K562 (cell line): ENCODE results near the gene IGF2R. TPM values are rescaled to one million over a fixed set of nuclear protein-coding genes. Genes with fewer than 3 reads are reported as not detected.
A peak's percentile ranks its signal among the peaks of the same experiment; 100 is the strongest.

ENCODE experiments used
- ARNT ChIP-seq, 2 experiments: fragments of 450-650 bp; IDR thresholded peaks; 2 replicates each; pipeline ENCODE4 v1.6.1; 2016; ENCODE audit warnings: mild to moderate bottlenecking in 1 of 2
- BACH1 ChIP-seq: fragments of 200-800 bp; sonication (Bioruptor generic); IDR thresholded peaks from 2 replicates; pipeline ENCODE4 v1.6.1; 2016; ENCODE audit warnings: missing genetic modification characterization, missing compliant biosample characterization
- CHD1 ChIP-seq: fragments of 200-600 bp; sonication (generic); IDR thresholded peaks from one replicate; pipeline ENCODE4 v1.6.1; 2012; ENCODE audit warnings: mild to moderate bottlenecking, moderate library complexity, low read length, inconsistent platforms
- CTBP1 ChIP-seq: fragments of 450-650 bp; IDR thresholded peaks from 2 replicates; pipeline ENCODE4 v1.6.1; 2016; ENCODE audit warnings: borderline replicate concordance
- FOXK2 ChIP-seq, 2 experiments: fragments of 450-650 bp; IDR thresholded peaks in 1 of 2; conservative IDR thresholded peaks in 1 of 2; 2 replicates each; pipeline ENCODE4 v1.6.1; 2016; ENCODE audit warnings: low read depth in 2 of 2, mild to moderate bottlenecking in 1 of 2
- HMG20A ChIP-seq: fragments of 450-650 bp; formaldehyde crosslinking; conservative IDR thresholded peaks from 2 replicates; pipeline ENCODE4 v1.4.0; 2020; ENCODE audit warnings: mild to moderate bottlenecking, mixed read lengths
- HNRNPH1 ChIP-seq: fragments of 200-400 bp; formaldehyde crosslinking; optimal IDR thresholded peaks from 2 replicates; pipeline ENCODE3; 2017; ENCODE audit warnings: low read depth, mild to moderate bottlenecking, low read length, moderate library complexity
- JUNB ChIP-seq: fragments of 450-650 bp; formaldehyde crosslinking; conservative IDR thresholded peaks from 2 replicates; pipeline ENCODE4 v1.4.0; 2020; ENCODE audit warnings: mild to moderate bottlenecking
- KDM1A ChIP-seq, 2 experiments: fragments of 450-650 bp; IDR thresholded peaks; 2 replicates each; pipeline ENCODE4 v1.6.1; 2016; ENCODE audit warnings: mild to moderate bottlenecking in 2 of 2
- MBD2 ChIP-seq: sonication (generic); IDR thresholded peaks from 2 replicates; pipeline ENCODE4 v1.6.1; 2016; ENCODE audit warnings: low read depth, borderline replicate concordance
- MTA2 ChIP-seq: fragments of 450-650 bp; IDR thresholded peaks from 2 replicates; pipeline ENCODE4 v1.6.1; 2016; ENCODE audit warnings: low read depth
- POLR2A ChIP-seq: fragments of 450-650 bp; conservative IDR thresholded peaks from 2 replicates; pipeline ENCODE4 v1.6.1; 2016
- PTTG1 ChIP-seq: fragments of 450-650 bp; IDR thresholded peaks from 2 replicates; pipeline ENCODE4 v1.6.1; 2016; ENCODE audit warnings: low read depth, mild to moderate bottlenecking, missing genetic modification characterization, missing compliant biosample characterization
- RBBP5 ChIP-seq: fragments of 200-600 bp; sonication (generic); IDR thresholded peaks from 2 replicates; pipeline ENCODE4 v1.6.1; 2012; ENCODE audit warnings: borderline replicate concordance, mild to moderate bottlenecking, low read length, control low read depth, inconsistent platforms; ENCODE audit not compliant: insufficient read depth, poor library complexity, severe bottlenecking
- RCOR1 ChIP-seq, 2 experiments: IDR thresholded peaks; 2 replicates each; pipeline ENCODE4 v1.6.1; 2012; ENCODE audit warnings: low read depth in 2 of 2, low read length in 2 of 2, borderline replicate concordance in 1 of 2, improper control_type of control experiment in 1 of 2
- SAP30 ChIP-seq: fragments of 200-600 bp; sonication (generic); IDR thresholded peaks from 2 replicates; pipeline ENCODE4 v1.6.1; 2012; ENCODE audit warnings: borderline replicate concordance, low read depth, mild to moderate bottlenecking, moderate library complexity, low read length, control low read depth, inconsistent platforms; ENCODE audit not compliant: insufficient read depth, poor library complexity, severe bottlenecking
- SMAD4 ChIP-seq: fragments of 250-450 bp; sonication (Bioruptor Pico); conservative IDR thresholded peaks from 2 replicates; pipeline ENCODE4 v1.8.0; 2021; ENCODE audit warnings: inconsistent platforms, mild to moderate bottlenecking, moderate library complexity
- SOX6 ChIP-seq: fragments of 450-650 bp; IDR thresholded peaks from 2 replicates; pipeline ENCODE4 v1.6.1; 2014; ENCODE audit warnings: mild to moderate bottlenecking
- TEAD4 ChIP-seq, 2 experiments: sonication (generic) in 1 of 2; formaldehyde crosslinking in 1 of 2; IDR thresholded peaks; 2 replicates each; pipeline versions ENCODE4 v1.6.1 to v1.8.0; 2012 to 2022; ENCODE audit warnings: borderline replicate concordance in 1 of 2, inconsistent platforms in 1 of 2, low read length in 1 of 2, mild to moderate bottlenecking in 1 of 2, missing genetic modification reagents in 1 of 2
- ZNF324 ChIP-seq: fragments of 250-450 bp; sonication (Bioruptor Pico); IDR thresholded peaks from 2 replicates; pipeline ENCODE4 v1.4.0; 2020; ENCODE audit warnings: mild to moderate bottlenecking
- ZNF561 ChIP-seq: fragments of 450-650 bp; formaldehyde crosslinking; conservative IDR thresholded peaks from 2 replicates; pipeline ENCODE4 v1.4.0; 2020; ENCODE audit warnings: mild to moderate bottlenecking, moderate library complexity
- ZNF780A ChIP-seq: fragments of 250-450 bp; sonication (Bioruptor Pico); IDR thresholded peaks from 2 replicates; pipeline ENCODE4 v1.5.0; 2021; ENCODE audit warnings: mild to moderate bottlenecking
- polyA plus RNA-seq, 8 experiments: library from polyadenylated mRNA; depleted of rRNA in 4 of 8; stranded (reverse) in 5 of 8; unstranded in 3 of 8; fragments of >200 nt; fragmentation: Nextera tagmentation in 2 of 8; fragmentation: Illumina TruSeq in 1 of 8; extraction: Ambion mirVana in 2 of 8; extraction: Trizol in 1 of 8; gene quantifications; 2 replicates each; pipeline versions ENCODE4 v1.2.1 to v1.2.3, GENCODE V29; 2011 to 2014; ENCODE audit warnings: inconsistent platforms in 1 of 8, missing spikeins in 1 of 8
- total RNA-seq, 7 experiments: library from RNA; depleted of rRNA in 6 of 7; stranded (reverse); fragments of >200 nt in 6 of 7; fragmentation: Illumina TruSeq in 2 of 7; extraction: Trizol in 2 of 7; gene quantifications; 2 replicates each; pipeline versions ENCODE4 v1.2.1 to v1.2.3, GENCODE V29; 2011 to 2021; ENCODE audit warnings: low replicate concordance in 1 of 7
- TF ChIP-seq, protein P1 (sequence below): sonication (generic); formaldehyde crosslinking; IDR thresholded peaks from 2 replicates; pipeline ENCODE4 v1.4.0; 2020; ENCODE audit warnings: mild to moderate bottlenecking, missing genetic modification reagents
- TF ChIP-seq, protein P2 (sequence below): IDR thresholded peaks from 3 replicates; pipeline ENCODE4 v1.6.1; 2011; ENCODE audit warnings: borderline replicate concordance, mild to moderate bottlenecking; ENCODE audit not compliant: insufficient read length, insufficient read depth
- TF ChIP-seq, protein P3 (sequence below): fragments of 450-650 bp; IDR thresholded peaks from 2 replicates; pipeline ENCODE4 v1.6.1; 2016

IGF2R gene
- total and polyA plus RNA-seq, 9 of the 15 experiments (the other 6 are each of a cell fraction or from before 2014, with no cell fraction given), result 3.5 to 92.3 (median 34.5) TPM

DNA sequence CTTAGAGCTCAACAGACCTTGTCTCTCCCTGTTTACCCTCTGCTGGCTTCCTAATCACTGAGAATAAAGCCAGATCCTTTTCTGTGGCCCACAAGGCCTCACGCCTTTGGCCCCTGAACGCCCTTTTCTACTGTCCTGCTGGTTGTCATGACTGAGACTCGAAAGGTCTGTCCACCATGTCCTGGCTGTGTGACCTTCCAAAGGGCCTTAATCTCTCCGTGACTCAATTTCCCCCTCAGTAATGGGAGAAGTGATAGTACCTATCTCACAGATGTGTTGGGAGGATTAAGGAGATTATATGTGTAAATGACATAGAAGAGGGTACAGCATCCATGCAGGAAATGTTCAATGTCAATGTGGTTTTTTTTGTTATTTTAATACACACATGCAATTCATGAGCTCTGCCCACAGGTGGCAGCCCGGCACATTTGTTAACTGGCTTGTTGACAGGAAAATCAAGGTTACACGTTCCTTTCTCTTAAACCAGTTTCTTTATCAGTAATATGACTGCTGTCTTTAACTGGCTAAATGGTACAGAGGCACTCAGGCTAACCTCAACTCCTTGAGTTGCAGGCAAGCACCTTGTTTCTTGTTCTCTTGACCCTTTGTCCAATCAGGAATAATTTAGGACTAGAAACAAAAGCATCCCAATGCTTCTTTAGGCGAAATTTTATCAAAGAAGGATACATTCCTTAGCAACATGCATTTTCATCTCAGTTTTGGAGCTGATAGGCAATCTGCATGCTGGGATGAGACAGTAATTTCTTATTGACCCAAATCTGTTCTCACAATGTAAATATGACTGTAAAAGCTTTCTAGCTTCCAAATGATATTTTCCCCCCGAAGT, 169.3 kb downstream of the IGF2R start (continued):
- TF ChIP-seq MBD2, result no peak
- peak in 1 of 2 experiments; percentile 53; a peak in 2 of 4 replicates for TF ChIP-seq RCOR1 (IDR thresholded peaks at IDR 0.05; ENCODE audit: borderline replicate concordance in 1 of 2, low read depth in 2 of 2, low read length in 2 of 2)
- peak in 1 of 2 experiments; percentile 62; a peak in 1 of 4 replicates for TF ChIP-seq ARNT (IDR thresholded peaks at IDR 0.05)
- TF ChIP-seq RBBP5, result no peak
- TF ChIP-seq CTBP1, result peak; percentile 58
- TF ChIP-seq POLR2A, result no peak
- no peak for TF ChIP-seq SMAD4 (CRISPR knock-in tag)
- no peak for TF ChIP-seq ZNF324 (CRISPR knock-in tag)
- TF ChIP-seq, protein P1, sequence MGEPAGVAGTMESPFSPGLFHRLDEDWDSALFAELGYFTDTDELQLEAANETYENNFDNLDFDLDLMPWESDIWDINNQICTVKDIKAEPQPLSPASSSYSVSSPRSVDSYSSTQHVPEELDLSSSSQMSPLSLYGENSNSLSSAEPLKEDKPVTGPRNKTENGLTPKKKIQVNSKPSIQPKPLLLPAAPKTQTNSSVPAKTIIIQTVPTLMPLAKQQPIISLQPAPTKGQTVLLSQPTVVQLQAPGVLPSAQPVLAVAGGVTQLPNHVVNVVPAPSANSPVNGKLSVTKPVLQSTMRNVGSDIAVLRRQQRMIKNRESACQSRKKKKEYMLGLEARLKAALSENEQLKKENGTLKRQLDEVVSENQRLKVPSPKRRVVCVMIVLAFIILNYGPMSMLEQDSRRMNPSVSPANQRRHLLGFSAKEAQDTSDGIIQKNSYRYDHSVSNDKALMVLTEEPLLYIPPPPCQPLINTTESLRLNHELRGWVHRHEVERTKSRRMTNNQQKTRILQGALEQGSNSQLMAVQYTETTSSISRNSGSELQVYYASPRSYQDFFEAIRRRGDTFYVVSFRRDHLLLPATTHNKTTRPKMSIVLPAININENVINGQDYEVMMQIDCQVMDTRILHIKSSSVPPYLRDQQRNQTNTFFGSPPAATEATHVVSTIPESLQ (CRISPR knock-in tag), result no peak
- TF ChIP-seq, protein P2, sequence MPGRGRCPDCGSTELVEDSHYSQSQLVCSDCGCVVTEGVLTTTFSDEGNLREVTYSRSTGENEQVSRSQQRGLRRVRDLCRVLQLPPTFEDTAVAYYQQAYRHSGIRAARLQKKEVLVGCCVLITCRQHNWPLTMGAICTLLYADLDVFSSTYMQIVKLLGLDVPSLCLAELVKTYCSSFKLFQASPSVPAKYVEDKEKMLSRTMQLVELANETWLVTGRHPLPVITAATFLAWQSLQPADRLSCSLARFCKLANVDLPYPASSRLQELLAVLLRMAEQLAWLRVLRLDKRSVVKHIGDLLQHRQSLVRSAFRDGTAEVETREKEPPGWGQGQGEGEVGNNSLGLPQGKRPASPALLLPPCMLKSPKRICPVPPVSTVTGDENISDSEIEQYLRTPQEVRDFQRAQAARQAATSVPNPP, result no peak
- TF ChIP-seq MTA2, result no peak
- no peak for TF ChIP-seq HNRNPH1
- no peak for TF ChIP-seq SAP30
- peak; percentile 36; the same call in 1 of the 2 replicates for TF ChIP-seq SOX6
- no peak for TF ChIP-seq CHD1
- TF ChIP-seq TEAD4 (IDR thresholded peaks at IDR 0.05; ENCODE audit: low read length), result 0 out of 2 replicates have a peak, but pooled peaks have one; percentile 4
- no peak for TF ChIP-seq TEAD4 (CRISPR knock-in tag; IDR thresholded peaks at IDR 0.05; ENCODE audit: borderline replicate concordance)
- TF ChIP-seq KDM1A (IDR thresholded peaks at IDR 0.05), result peak; percentile 39 to 41; a peak in 2 of 4 replicates
- TF ChIP-seq FOXK2 (conservative IDR thresholded peaks at IDR 0.05 in 1 of 2, IDR thresholded peaks at IDR 0.05 in 1 of 2; ENCODE audit: low read depth in 2 of 2), result peak; percentile 88 to 93
- TF ChIP-seq, protein P3, sequence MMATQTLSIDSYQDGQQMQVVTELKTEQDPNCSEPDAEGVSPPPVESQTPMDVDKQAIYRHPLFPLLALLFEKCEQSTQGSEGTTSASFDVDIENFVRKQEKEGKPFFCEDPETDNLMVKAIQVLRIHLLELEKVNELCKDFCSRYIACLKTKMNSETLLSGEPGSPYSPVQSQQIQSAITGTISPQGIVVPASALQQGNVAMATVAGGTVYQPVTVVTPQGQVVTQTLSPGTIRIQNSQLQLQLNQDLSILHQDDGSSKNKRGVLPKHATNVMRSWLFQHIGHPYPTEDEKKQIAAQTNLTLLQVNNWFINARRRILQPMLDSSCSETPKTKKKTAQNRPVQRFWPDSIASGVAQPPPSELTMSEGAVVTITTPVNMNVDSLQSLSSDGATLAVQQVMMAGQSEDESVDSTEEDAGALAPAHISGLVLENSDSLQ, result peak; percentile 37; the same call in 1 of the 2 replicates
- no peak for TF ChIP-seq HMG20A
- TF ChIP-seq JUNB (CRISPR knock-in tag), result no peak
- no peak for TF ChIP-seq ZNF780A (CRISPR knock-in tag)
- no peak for TF ChIP-seq ZNF561 (CRISPR knock-in tag)
- no peak for TF ChIP-seq PTTG1
- TF ChIP-seq BACH1 (tag), result no peak
